ENCODE measurements around the gene IHH. TPM values are rescaled to one million over a fixed set of nuclear protein-coding genes. Genes with fewer than 3 reads are reported as not detected.

The IHH gene
- total RNA-seq, result under 1 TPM in 1 of 4 donors, not detected in 3; 0.48 TPM

DNA sequence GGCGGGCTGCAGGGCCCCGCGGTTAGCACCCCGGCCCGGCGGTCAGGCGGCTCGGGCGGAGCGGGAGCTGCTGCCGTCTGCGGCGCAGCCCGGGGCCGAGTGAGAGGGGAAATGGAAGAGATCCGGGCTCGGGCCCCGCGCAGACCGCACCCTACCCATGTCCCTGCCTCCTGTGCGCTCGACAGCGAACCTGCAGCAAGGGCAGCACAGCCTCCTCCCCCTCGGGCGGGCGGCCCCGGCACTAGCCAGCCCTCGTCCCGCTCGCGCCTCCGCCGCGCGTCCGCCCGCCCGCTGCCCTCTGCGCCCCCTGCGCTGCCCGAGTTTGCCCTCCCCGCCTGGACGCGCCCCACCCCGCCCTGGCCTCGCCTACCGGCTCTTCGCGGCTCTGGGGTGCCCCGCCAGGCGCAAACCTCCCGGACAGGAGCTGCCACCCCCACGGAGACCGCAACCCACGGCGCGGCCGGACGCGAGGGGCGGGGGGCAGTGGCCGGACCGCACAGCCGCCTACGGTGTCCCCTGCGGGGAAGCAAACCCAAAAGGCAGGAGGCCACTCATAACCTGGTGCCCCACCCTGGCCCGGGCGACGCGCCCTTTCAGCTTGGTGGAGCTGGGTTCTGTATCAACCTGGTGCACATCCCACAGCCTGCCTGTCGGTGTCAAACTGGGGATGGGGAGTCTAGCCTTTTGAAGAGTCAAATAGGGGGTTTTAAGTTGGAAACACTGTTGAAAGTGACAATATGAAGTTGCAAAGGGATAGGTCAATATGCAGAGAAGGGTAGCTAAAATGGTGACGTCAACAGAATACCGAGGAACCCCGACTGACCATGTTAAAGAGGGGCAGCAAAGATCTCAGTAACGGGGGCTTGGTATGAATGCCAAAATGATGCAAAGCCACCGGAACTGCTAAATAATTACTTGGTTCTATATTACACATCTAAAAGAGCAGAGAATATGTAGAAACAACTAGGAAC is at the start of gene IHH:
Gene IHH (minus strand): TSS at position 101 of the 971 bp plus-strand sequence. CDS start 454 bp downstream, outside the sequence.
- ATAC-seq (ENCODE audit: low FRiP score) (no peak), DNase-seq (ENCODE audit: low spot score) (no peak)
- TF ChIP-seq, protein P1, sequence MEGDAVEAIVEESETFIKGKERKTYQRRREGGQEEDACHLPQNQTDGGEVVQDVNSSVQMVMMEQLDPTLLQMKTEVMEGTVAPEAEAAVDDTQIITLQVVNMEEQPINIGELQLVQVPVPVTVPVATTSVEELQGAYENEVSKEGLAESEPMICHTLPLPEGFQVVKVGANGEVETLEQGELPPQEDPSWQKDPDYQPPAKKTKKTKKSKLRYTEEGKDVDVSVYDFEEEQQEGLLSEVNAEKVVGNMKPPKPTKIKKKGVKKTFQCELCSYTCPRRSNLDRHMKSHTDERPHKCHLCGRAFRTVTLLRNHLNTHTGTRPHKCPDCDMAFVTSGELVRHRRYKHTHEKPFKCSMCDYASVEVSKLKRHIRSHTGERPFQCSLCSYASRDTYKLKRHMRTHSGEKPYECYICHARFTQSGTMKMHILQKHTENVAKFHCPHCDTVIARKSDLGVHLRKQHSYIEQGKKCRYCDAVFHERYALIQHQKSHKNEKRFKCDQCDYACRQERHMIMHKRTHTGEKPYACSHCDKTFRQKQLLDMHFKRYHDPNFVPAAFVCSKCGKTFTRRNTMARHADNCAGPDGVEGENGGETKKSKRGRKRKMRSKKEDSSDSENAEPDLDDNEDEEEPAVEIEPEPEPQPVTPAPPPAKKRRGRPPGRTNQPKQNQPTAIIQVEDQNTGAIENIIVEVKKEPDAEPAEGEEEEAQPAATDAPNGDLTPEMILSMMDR (IDR thresholded peaks at IDR 0.05), result no peak

DNA sequence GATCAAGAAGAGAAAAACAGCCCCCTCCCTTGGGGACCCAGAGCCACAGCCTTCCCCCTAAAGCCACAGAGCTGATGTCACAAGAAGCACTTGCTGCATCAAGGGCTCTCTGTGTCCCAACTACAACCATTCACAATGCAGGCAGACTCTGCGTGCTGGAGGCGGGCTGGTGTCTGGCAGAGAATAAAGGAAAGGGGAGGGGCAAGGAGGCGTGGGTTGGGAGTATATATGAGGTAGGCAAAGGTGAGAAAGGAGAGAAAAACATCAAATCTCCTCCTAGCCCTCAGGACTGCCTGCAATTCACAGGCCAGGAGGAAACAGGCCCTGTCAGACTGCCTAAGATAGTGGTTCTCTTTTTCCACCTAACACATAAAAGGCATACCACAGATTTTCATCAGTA is 48.8 kb upstream of the IHH start:
- no peak for DNase-seq (ENCODE audit: low spot score)
- TF ChIP-seq, protein P1 (IDR thresholded peaks at IDR 0.05), result no peak
- no peak for ATAC-seq (ENCODE audit: low FRiP score)

DNA sequence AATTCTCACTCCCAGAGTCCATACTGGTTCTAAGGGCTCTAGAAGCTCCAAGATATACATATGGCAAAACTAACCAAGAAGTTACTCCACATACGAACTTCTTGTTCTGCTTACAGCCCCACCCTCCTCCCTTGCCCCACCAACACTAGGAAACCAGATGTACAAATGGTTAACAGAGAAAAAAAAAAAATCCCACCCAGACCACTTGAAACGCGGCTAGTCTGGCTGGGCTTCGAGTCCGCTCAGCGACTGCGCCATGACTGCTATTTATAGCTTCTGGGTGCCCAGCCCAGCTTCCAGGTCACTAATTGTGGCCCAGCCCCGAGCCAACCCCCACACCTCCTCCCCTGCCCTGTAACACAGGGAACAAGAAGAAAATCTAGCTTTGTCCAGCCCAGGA is 47.0 kb upstream of the IHH start:
- TF ChIP-seq, protein P1 (IDR thresholded peaks at IDR 0.05), result no peak
- no peak for DNase-seq (ENCODE audit: low spot score)
- ATAC-seq (ENCODE audit: low FRiP score), result no peak

DNA sequence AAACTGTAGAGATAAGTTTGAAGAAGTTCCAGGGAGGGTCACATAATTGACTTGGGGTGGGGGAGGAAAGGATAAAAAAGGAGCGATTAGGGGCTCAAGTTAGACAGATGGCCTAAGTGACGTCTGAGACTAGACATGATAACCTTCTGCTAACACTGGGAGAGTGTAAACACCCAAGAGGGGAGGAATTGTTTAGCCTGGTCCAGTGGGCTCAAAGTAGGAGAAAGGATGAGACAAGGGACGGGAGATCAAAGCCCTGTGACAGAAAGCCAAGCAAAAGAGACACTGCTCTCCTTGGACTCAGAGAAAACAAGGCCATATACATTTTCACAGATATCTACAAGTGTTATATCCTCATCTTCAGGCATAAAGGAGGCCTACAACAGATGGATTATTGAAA is 45.5 kb upstream of the IHH start:
- DNase-seq (ENCODE audit: low spot score), result no peak
- TF ChIP-seq, protein P1 (IDR thresholded peaks at IDR 0.05), result no peak
- ATAC-seq (ENCODE audit: low FRiP score), result no peak

DNA sequence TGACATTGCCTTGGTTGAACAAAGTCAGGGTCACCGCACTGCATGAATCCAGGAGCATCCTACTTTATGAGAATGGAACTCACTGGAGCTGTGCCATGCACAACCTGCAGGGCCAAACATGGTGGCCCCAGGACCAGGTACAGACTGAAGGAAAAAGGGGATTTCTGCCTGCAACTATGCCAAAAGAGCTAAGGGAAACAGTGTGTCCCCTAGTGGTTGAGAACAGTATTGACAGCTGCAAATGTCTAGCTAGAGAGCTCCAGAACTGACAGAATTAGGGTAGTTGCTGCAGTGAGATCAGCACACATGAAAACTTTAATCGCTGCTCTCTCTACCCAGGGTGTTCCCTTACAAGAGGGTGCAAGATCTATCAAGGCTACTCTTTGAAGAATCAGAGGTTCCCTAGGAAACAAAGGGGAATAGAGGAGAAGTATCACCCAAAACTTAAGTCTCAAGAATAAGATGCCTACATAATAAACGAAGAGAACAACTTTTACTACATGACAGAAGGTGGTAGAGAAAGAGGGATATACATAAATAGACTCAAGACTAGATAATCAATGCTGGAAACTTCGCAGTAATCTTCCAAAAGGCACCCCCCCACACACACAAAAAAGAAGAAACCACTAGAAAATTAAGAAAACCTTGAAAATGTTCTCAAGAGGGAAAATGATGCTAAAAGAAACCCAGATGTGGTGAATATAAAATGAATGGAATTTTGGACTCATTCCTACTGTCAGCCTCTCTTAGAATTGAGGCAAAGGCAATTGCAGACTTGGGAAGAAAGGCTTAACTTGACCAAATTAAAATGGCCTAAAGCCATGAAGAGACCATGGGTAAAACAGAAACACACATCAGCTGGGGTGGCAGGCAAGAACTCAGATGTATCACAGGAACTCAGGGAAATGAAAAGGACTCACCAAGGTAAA is 43.6 kb upstream of the IHH start:
- DNase-seq (ENCODE audit: low spot score), result no peak
- TF ChIP-seq, protein P1 (IDR thresholded peaks at IDR 0.05), result no peak
- no peak for ATAC-seq (ENCODE audit: low FRiP score)

DNA sequence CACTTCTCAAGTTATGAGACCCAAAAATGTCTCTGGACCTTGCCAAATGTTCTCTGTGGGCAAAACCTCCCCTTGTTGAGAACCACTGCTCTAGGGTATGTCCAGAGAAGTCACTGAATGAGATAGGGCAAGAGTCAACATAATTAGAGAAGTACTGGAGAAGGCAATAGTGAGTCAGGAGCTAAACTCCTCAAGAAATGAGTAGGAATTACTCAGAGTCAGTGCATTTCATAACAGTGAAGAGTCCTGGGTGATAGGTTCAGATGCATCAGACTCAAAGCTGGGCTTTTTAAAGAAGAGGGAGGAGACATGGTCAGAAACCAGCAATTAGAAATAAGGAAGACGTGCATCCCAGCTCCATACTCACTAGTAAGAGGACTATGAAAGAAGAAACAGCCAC is 38.6 kb upstream of the IHH start:
- TF ChIP-seq, protein P1 (IDR thresholded peaks at IDR 0.05), result no peak
- DNase-seq (ENCODE audit: low spot score) (no peak), ATAC-seq (ENCODE audit: low FRiP score) (no peak)
